ENCODE data around the gene CYB5B. TPM values are rescaled to one million over a fixed set of nuclear protein-coding genes. Genes with fewer than 3 reads are reported as not detected.

The CYB5B gene
- polyA plus RNA-seq, 1 donor: 85.7 TPM

DNA sequence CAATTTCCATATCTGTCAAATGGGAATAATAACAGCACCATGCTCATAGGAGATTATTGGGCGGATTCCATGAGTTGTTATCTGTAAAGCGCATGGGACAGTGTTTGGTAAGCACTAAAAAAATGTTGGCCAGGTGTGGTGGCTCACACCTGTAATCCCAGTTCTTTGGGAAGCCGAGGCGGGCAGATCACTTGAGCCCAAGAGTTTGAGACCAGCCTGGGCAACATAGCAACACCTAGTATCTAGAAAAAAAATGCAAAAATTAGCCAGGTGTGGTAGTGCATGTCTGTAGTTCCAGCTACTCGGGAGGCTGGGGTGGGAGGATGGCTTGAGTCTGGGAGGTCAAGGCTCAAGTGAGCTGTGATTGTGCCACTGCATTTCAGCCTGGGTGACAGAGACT is 74.5 kb downstream of the CYB5B start:
- WGBS (ENCODE audit: insufficient coverage, low lambda C conversion rate): no CpG with 5 or more reads among the region's 5 CpGs
- no peak overlapping the region for H3K27ac ChIP-seq (ENCODE audit: low read length)
- no peaks in the 10 kb centered on the region for H3K27me3 ChIP-seq (ENCODE audit: control insufficient read depth, insufficient read depth, low read length)
- H3K9me3 ChIP-seq (ENCODE audit: control insufficient read depth, low read depth, low read length): peaks cover 3% of the 10 kb centered on the region
- peaks cover 2% of the 10 kb centered on the region for H3K4me1 ChIP-seq (ENCODE audit: control insufficient read depth, insufficient read depth, low read length)
- no peak overlapping the region for H3K4me3 ChIP-seq (ENCODE audit: low read length)
- H3K36me3 ChIP-seq (ENCODE audit: control insufficient read depth, insufficient read depth, low read length): no peaks in the 10 kb centered on the region
- no peak for DNase-seq

- Histone ChIP-seq H3K4me3 (ENCODE audit: low read length) (no peak overlapping the region), H3K36me3 (ENCODE audit: control insufficient read depth, insufficient read depth, low read length) (no peaks in the 10 kb centered on the region), H3K27ac (ENCODE audit: low read length) (no peak overlapping the region), H3K9me3 (ENCODE audit: control insufficient read depth, low read depth, low read length) (no peaks in the 10 kb centered on the region), H3K4me1 (ENCODE audit: control insufficient read depth, insufficient read depth, low read length) (peaks cover 2% of the 10 kb centered on the region), H3K27me3 (ENCODE audit: control insufficient read depth, insufficient read depth, low read length) (no peaks in the 10 kb centered on the region)
- no CpG with 5 or more reads among the region's 11 CpGs for WGBS (ENCODE audit: insufficient coverage, low lambda C conversion rate)
- no peak for DNase-seq
These were observed 75.3 kb downstream of the CYB5B start for GRCh38 chr16:69499541-69500230.

- Histone ChIP-seq H3K4me1 (ENCODE audit: control insufficient read depth, insufficient read depth, low read length) (peaks cover 2% of the 10 kb centered on the region), H3K4me3 (ENCODE audit: low read length) (no peak overlapping the region), H3K27ac (ENCODE audit: low read length) (no peak overlapping the region), H3K27me3 (ENCODE audit: control insufficient read depth, insufficient read depth, low read length) (no peaks in the 10 kb centered on the region), H3K9me3 (ENCODE audit: control insufficient read depth, low read depth, low read length) (no peaks in the 10 kb centered on the region), H3K36me3 (ENCODE audit: control insufficient read depth, insufficient read depth, low read length) (no peaks in the 10 kb centered on the region)
- DNase-seq: no peak
- WGBS (ENCODE audit: insufficient coverage, low lambda C conversion rate): 100% methylated on average over 2 of the region's 4 CpGs
These were observed 76.1 kb downstream of the CYB5B start for GRCh38 chr16:69500496-69500895.

GRCh38 chr16:69501956-69502745 is 77.7 kb downstream of the CYB5B start:
- peak; percentile 19 to 66 for DNase-seq
- Histone ChIP-seq H3K4me3 (ENCODE audit: low read length) (no peak overlapping the region), H3K27ac (ENCODE audit: low read length) (peak overlapping the region; percentile 4), H3K27me3 (ENCODE audit: control insufficient read depth, insufficient read depth, low read length) (no peaks in the 10 kb centered on the region), H3K36me3 (ENCODE audit: control insufficient read depth, insufficient read depth, low read length) (no peaks in the 10 kb centered on the region), H3K9me3 (ENCODE audit: control insufficient read depth, low read depth, low read length) (no peaks in the 10 kb centered on the region), H3K4me1 (ENCODE audit: control insufficient read depth, insufficient read depth, low read length) (peaks cover 2% of the 10 kb centered on the region)
- 25% methylated on average over 2 of the region's 4 CpGs for WGBS (ENCODE audit: insufficient coverage, low lambda C conversion rate)

- no peak for DNase-seq
- Histone ChIP-seq H3K27me3 (ENCODE audit: control insufficient read depth, insufficient read depth, low read length) (no peaks in the 10 kb centered on the region), H3K9me3 (ENCODE audit: control insufficient read depth, low read depth, low read length) (no peaks in the 10 kb centered on the region), H3K27ac (ENCODE audit: low read length) (no peak overlapping the region), H3K36me3 (ENCODE audit: control insufficient read depth, insufficient read depth, low read length) (no peaks in the 10 kb centered on the region), H3K4me1 (ENCODE audit: control insufficient read depth, insufficient read depth, low read length) (peaks cover 2% of the 10 kb centered on the region), H3K4me3 (ENCODE audit: low read length) (no peak overlapping the region)
- whole genome bisulfite sequencing (ENCODE audit: insufficient coverage, low lambda C conversion rate): no CpG with 5 or more reads among the region's 4 CpGs
These were observed 78.8 kb downstream of the CYB5B start for GRCh38 chr16:69503244-69503643.

DNA sequence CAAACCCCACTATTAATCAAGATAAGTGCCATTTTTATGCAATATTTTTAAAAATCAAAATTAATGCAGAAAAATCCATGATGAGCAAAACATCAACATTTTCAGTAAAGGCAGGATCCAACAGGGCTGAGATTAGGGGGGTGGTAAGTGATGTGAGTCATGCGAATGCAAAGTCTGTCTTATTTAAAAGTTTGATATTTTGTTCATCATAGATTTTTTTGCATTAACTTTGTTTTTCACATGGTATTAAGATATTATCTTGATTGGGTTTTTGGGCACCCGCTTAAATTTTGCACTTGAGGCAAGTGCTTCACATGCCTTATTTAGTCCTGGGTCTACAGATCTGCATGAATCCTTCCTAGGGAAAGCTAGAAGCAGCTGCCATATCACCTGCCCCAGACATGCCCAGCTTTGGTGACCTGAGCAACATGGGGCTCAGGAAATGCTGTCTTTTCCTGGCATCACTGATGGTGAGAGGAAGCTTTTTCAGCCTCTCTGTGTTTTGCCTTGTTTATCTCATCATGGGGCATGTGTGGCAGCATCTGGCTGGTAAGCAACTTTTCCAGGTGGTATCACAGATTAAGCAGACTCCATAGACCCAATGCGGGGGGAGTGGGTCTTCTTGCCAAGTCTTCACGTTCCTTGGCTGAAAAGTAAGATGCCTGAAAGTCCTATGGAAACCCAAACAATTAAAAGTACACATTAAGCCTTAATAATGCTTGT is 83.8 kb downstream of the CYB5B start:
- Histone ChIP-seq H3K4me1 (ENCODE audit: control insufficient read depth, insufficient read depth, low read length) (no peaks in the 10 kb centered on the region), H3K36me3 (ENCODE audit: control insufficient read depth, insufficient read depth, low read length) (no peaks in the 10 kb centered on the region), H3K9me3 (ENCODE audit: control insufficient read depth, low read depth, low read length) (no peaks in the 10 kb centered on the region), H3K4me3 (ENCODE audit: low read length) (no peak overlapping the region), H3K27ac (ENCODE audit: low read length) (no peak overlapping the region), H3K27me3 (ENCODE audit: control insufficient read depth, insufficient read depth, low read length) (no peaks in the 10 kb centered on the region)
- DNase-seq: no peak
- WGBS (ENCODE audit: insufficient coverage, low lambda C conversion rate): 100% methylated on average over 1 of the region's 4 CpGs

DNA sequence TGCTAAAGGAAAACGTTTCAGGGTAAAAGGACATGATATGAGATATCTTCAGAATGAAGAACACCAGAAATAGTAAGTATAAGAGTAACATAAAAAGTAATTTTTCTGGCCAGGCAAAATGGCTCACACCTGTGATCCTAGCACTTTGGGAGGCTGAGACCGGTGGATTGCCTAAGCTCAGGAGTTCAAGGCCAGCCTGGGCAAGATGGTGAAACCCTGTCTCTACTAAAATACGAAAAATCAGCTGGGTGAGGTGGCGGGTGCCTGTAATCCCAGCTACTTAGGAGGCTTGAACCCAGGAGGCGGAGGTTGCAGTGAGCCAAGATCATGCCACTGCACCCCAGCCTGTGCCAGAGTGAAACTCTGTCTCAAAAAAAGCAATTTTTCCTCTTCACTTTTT is 84.7 kb downstream of the CYB5B start:
- Histone ChIP-seq H3K27ac (ENCODE audit: low read length) (no peak overlapping the region), H3K27me3 (ENCODE audit: control insufficient read depth, insufficient read depth, low read length) (no peaks in the 10 kb centered on the region), H3K4me1 (ENCODE audit: control insufficient read depth, insufficient read depth, low read length) (no peaks in the 10 kb centered on the region), H3K36me3 (ENCODE audit: control insufficient read depth, insufficient read depth, low read length) (no peaks in the 10 kb centered on the region), H3K9me3 (ENCODE audit: control insufficient read depth, low read depth, low read length) (no peaks in the 10 kb centered on the region), H3K4me3 (ENCODE audit: low read length) (no peak overlapping the region)
- DNase-seq: no peak
- WGBS (ENCODE audit: insufficient coverage, low lambda C conversion rate): 89% methylated on average over 1 of the region's 5 CpGs

GRCh38 chr16:69511651-69512050 is 87.2 kb downstream of the CYB5B start:
- WGBS (ENCODE audit: insufficient coverage, low lambda C conversion rate): 93% methylated on average over 2 of the region's 4 CpGs
- no peaks in the 10 kb centered on the region for H3K36me3 ChIP-seq (ENCODE audit: control insufficient read depth, insufficient read depth, low read length)
- no peak overlapping the region for H3K27ac ChIP-seq (ENCODE audit: low read length)
- H3K4me3 ChIP-seq (ENCODE audit: low read length): no peak overlapping the region
- no peaks in the 10 kb centered on the region for H3K27me3 ChIP-seq (ENCODE audit: control insufficient read depth, insufficient read depth, low read length)
- DNase-seq: no peak
- H3K4me1 ChIP-seq (ENCODE audit: control insufficient read depth, insufficient read depth, low read length): no peaks in the 10 kb centered on the region
- H3K9me3 ChIP-seq (ENCODE audit: control insufficient read depth, low read depth, low read length): no peaks in the 10 kb centered on the region

GRCh38 chr16:69513180-69513966 is 89.0 kb downstream of the CYB5B start:
- Histone ChIP-seq H3K4me1 (ENCODE audit: control insufficient read depth, insufficient read depth, low read length) (no peaks in the 10 kb centered on the region), H3K36me3 (ENCODE audit: control insufficient read depth, insufficient read depth, low read length) (no peaks in the 10 kb centered on the region), H3K4me3 (ENCODE audit: low read length) (no peak overlapping the region), H3K27me3 (ENCODE audit: control insufficient read depth, insufficient read depth, low read length) (no peaks in the 10 kb centered on the region), H3K9me3 (ENCODE audit: control insufficient read depth, low read depth, low read length) (no peaks in the 10 kb centered on the region), H3K27ac (ENCODE audit: low read length) (no peak overlapping the region)
- no peak for DNase-seq
- no CpG with 5 or more reads among the region's 2 CpGs for WGBS (ENCODE audit: insufficient coverage, low lambda C conversion rate)

DNA sequence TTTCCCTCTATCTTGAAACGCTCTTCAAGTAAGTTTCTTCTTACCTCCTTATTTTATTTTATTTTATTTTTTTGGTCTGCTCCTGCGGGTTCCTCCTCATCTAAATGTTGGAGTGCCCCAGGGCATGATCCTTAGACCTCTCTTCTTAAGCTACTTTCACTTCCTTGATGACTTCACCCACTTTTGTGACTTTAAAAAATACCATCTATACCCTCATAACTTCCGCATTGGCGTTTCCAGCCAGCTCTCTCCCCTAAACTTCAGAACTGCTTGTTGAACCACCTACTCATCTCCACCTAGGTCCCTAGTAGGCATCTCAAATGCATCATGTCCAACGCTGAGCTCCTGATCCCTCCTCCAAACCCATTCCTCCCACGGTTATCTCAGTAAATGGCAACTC is 89.9 kb downstream of the CYB5B start:
- no peak overlapping the region for H3K4me3 ChIP-seq (ENCODE audit: low read length)
- no peaks in the 10 kb centered on the region for H3K27me3 ChIP-seq (ENCODE audit: control insufficient read depth, insufficient read depth, low read length)
- no peak overlapping the region for H3K27ac ChIP-seq (ENCODE audit: low read length)
- H3K36me3 ChIP-seq (ENCODE audit: control insufficient read depth, insufficient read depth, low read length): no peaks in the 10 kb centered on the region
- WGBS (ENCODE audit: insufficient coverage, low lambda C conversion rate): 100% methylated on average over 4 of the region's 6 CpGs
- DNase-seq: no peak
- no peaks in the 10 kb centered on the region for H3K9me3 ChIP-seq (ENCODE audit: control insufficient read depth, low read depth, low read length)
- H3K4me1 ChIP-seq (ENCODE audit: control insufficient read depth, insufficient read depth, low read length): no peaks in the 10 kb centered on the region

Data from large intestine (tissue), 3 donors.